HL-60/S4 treated with phorbol 12-myristate 13-acetate at 8.2 ng/mL for 4 days and 3 days (cell line): ENCODE data around the gene KCNMA1.

Experiments used
- in situ Hi-C: fragments of 300-500 bp; cut with MboI; formaldehyde crosslinking; loops from 2 replicates; pipeline ENCODE4 v1.15.0; 2022; ENCODE audit warnings: low sequenced_read_pairs

The KCNMA1 gene

GRCh38 chr10:77320971-77321471, 316.6 kb downstream of the KCNMA1 start:
- in situ Hi-C loops = no loop called here

GRCh38 chr10:77319557-77319956, 318.1 kb downstream of the KCNMA1 start:
- in situ Hi-C loops = no loop called here

- in situ Hi-C loops = no loop called here
Observed at GRCh38 chr10:77318739-77319138, 318.9 kb downstream of the KCNMA1 start.

- in situ Hi-C loops = no loop called here
Observed at GRCh38 chr10:77317221-77317620, 320.4 kb downstream of the KCNMA1 start.

GRCh38 chr10:77315496-77316129, 322.0 kb downstream of the KCNMA1 start:
- in situ Hi-C loops = no loop called here

GRCh38 chr10:77313066-77313750, 324.4 kb downstream of the KCNMA1 start:
- in situ Hi-C loops = no loop called here

GRCh38 chr10:77311186-77311585, 326.4 kb downstream of the KCNMA1 start:
- in situ Hi-C loops = no loop called here

- in situ Hi-C loops = no loop called here
Observed at GRCh38 chr10:77310288-77310840, 327.2 kb downstream of the KCNMA1 start.

- in situ Hi-C loops = no loop called here
Observed at GRCh38 chr10:77309509-77309908, 328.1 kb downstream of the KCNMA1 start.

GRCh38 chr10:77309092-77309491, 328.5 kb downstream of the KCNMA1 start:
- in situ Hi-C loops = no loop called here

- in situ Hi-C loops = no loop called here
Observed at GRCh38 chr10:77308084-77308732, 329.4 kb downstream of the KCNMA1 start.

- in situ Hi-C loops = no loop called here
Observed at GRCh38 chr10:77306666-77307065, 330.9 kb downstream of the KCNMA1 start.

GRCh38 chr10:77305650-77306632, 331.7 kb downstream of the KCNMA1 start:
- in situ Hi-C loops = no loop called here

- in situ Hi-C loops = no loop called here
Observed at GRCh38 chr10:77304192-77304591, 333.4 kb downstream of the KCNMA1 start.

GRCh38 chr10:77301305-77301730, 336.3 kb downstream of the KCNMA1 start:
- in situ Hi-C loops = no loop called here

GRCh38 chr10:77300682-77301302, 336.8 kb downstream of the KCNMA1 start:
- in situ Hi-C loops = no loop called here

- in situ Hi-C loops = no loop called here
Observed at GRCh38 chr10:77299320-77299719, 338.3 kb downstream of the KCNMA1 start.

- in situ Hi-C loops = no loop called here
Observed at GRCh38 chr10:77297393-77297739, 340.2 kb downstream of the KCNMA1 start.

- in situ Hi-C loops = no loop called here
Observed at GRCh38 chr10:77296534-77297392, 340.8 kb downstream of the KCNMA1 start.
